GM19023 (cell line): ENCODE results near the gene CRB1.

Experiments used
- ATAC-seq: cut with Tn5 transposase; IDR thresholded peaks from one replicate; pipeline ENCODE4 v1.9.1; 2021; ENCODE audit warnings: mild to moderate bottlenecking, moderate library complexity; ENCODE audit not compliant: unreplicated experiment

The CRB1 gene

GRCh38 chr1:197303463-197303862, 35.4 kb downstream of the CRB1 start:
- ATAC-seq, result no peak

GRCh38 chr1:197304638-197305200, 36.7 kb downstream of the CRB1 start:
- ATAC-seq, result no peak

GRCh38 chr1:197305925-197306324, 37.9 kb downstream of the CRB1 start:
- no peak for ATAC-seq

- no peak for ATAC-seq
Measured at GRCh38 chr1:197306381-197307062, 38.5 kb downstream of the CRB1 start.

- no peak for ATAC-seq
Measured at GRCh38 chr1:197307136-197307535, 39.1 kb downstream of the CRB1 start.

GRCh38 chr1:197307551-197307950, 39.5 kb downstream of the CRB1 start:
- no peak for ATAC-seq

GRCh38 chr1:197311081-197311480, 43.0 kb downstream of the CRB1 start:
- no peak for ATAC-seq

- no peak for ATAC-seq
Measured at GRCh38 chr1:197312163-197312562, 44.1 kb downstream of the CRB1 start.

- ATAC-seq, result no peak
Measured at GRCh38 chr1:197313713-197314112, 45.7 kb downstream of the CRB1 start.

- no peak for ATAC-seq
Measured at GRCh38 chr1:197314682-197315081, 46.6 kb downstream of the CRB1 start.

GRCh38 chr1:197319631-197320030, 51.6 kb downstream of the CRB1 start:
- ATAC-seq, result no peak

GRCh38 chr1:197320991-197321531, 53.0 kb downstream of the CRB1 start:
- ATAC-seq, result no peak

GRCh38 chr1:197321811-197322210, 53.8 kb downstream of the CRB1 start:
- no peak for ATAC-seq

GRCh38 chr1:197327776-197328364, 59.8 kb downstream of the CRB1 start:
- no peak for ATAC-seq

GRCh38 chr1:197330213-197330612, 62.2 kb downstream of the CRB1 start:
- ATAC-seq, result no peak

- ATAC-seq, result no peak
Measured at GRCh38 chr1:197331565-197331964, 63.5 kb downstream of the CRB1 start.

- no peak for ATAC-seq
Measured at GRCh38 chr1:197333041-197333440, 65.0 kb downstream of the CRB1 start.

- no peak for ATAC-seq
Measured at GRCh38 chr1:197336571-197336970, 68.5 kb downstream of the CRB1 start.

- no peak for ATAC-seq
Measured at GRCh38 chr1:197339106-197340060, 71.3 kb downstream of the CRB1 start.

GRCh38 chr1:197341626-197342025, 73.6 kb downstream of the CRB1 start:
- no peak for ATAC-seq

- no peak for ATAC-seq
Measured at GRCh38 chr1:197342044-197342565, 74.1 kb downstream of the CRB1 start.
